Measurements from ENCODE around the gene MBP.

DNA sequence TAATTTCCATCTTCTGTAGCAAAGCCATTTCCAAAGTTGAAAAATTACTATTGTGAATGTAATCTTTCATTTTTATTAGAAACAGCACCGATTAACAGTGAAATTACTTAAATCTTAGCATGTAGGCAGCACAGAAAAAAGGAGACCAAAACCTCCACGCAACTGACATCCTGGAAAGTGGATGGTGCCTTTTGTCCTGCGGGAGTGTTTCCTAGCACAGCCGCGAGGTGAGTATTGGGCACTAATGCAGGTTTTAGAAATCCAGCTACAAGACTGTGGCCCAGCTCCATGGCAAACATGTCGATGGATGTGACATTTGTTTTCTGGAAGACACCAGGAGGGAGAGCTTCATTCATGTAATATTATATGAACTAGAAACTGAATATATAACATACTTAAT is 86.9 kb downstream of the MBP start:
- TF ChIP-seq, protein P1, sequence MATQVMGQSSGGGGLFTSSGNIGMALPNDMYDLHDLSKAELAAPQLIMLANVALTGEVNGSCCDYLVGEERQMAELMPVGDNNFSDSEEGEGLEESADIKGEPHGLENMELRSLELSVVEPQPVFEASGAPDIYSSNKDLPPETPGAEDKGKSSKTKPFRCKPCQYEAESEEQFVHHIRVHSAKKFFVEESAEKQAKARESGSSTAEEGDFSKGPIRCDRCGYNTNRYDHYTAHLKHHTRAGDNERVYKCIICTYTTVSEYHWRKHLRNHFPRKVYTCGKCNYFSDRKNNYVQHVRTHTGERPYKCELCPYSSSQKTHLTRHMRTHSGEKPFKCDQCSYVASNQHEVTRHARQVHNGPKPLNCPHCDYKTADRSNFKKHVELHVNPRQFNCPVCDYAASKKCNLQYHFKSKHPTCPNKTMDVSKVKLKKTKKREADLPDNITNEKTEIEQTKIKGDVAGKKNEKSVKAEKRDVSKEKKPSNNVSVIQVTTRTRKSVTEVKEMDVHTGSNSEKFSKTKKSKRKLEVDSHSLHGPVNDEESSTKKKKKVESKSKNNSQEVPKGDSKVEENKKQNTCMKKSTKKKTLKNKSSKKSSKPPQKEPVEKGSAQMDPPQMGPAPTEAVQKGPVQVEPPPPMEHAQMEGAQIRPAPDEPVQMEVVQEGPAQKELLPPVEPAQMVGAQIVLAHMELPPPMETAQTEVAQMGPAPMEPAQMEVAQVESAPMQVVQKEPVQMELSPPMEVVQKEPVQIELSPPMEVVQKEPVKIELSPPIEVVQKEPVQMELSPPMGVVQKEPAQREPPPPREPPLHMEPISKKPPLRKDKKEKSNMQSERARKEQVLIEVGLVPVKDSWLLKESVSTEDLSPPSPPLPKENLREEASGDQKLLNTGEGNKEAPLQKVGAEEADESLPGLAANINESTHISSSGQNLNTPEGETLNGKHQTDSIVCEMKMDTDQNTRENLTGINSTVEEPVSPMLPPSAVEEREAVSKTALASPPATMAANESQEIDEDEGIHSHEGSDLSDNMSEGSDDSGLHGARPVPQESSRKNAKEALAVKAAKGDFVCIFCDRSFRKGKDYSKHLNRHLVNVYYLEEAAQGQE (IDR thresholded peaks at IDR 0.05; ENCODE audit: insufficient replicate concordance, low read depth), result no peak
- TF ChIP-seq, protein P2, sequence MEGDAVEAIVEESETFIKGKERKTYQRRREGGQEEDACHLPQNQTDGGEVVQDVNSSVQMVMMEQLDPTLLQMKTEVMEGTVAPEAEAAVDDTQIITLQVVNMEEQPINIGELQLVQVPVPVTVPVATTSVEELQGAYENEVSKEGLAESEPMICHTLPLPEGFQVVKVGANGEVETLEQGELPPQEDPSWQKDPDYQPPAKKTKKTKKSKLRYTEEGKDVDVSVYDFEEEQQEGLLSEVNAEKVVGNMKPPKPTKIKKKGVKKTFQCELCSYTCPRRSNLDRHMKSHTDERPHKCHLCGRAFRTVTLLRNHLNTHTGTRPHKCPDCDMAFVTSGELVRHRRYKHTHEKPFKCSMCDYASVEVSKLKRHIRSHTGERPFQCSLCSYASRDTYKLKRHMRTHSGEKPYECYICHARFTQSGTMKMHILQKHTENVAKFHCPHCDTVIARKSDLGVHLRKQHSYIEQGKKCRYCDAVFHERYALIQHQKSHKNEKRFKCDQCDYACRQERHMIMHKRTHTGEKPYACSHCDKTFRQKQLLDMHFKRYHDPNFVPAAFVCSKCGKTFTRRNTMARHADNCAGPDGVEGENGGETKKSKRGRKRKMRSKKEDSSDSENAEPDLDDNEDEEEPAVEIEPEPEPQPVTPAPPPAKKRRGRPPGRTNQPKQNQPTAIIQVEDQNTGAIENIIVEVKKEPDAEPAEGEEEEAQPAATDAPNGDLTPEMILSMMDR (IDR thresholded peaks at IDR 0.05; ENCODE audit: insufficient read depth, low read length), result no peak
- TF ChIP-seq POLR2AphosphoS5 (IDR thresholded peaks at IDR 0.05; ENCODE audit: low read depth) (no peak), GABPA (IDR thresholded peaks at IDR 0.05; ENCODE audit: low read depth) (no peak), SPI1 (IDR thresholded peaks at IDR 0.05; ENCODE audit: borderline replicate concordance, low read depth) (no peak)

Data from HL-60 (cell line).